Fibroblast of villous mesenchyme (primary cell): ENCODE data around the gene MRRF. TPM values are rescaled to one million over a fixed set of nuclear protein-coding genes. Genes with fewer than 3 reads are reported as not detected.
"Not testable (repeated sequence)": the region's sequence is repeated elsewhere in the genome, so short reads cannot be mapped to it uniquely, and the experiment has no call there.

ENCODE experiments used
- DNase-seq: peaks from one replicate; pipeline ENCODE4 v3.0.0-alpha.2; 2010; ENCODE audit warnings: low read depth
- H3K4me3 ChIP-seq: 2 replicates; pipeline ENCODE4 v1.5.1; 2011; ENCODE audit warnings: low read depth, mild to moderate bottlenecking, low read length
- CTCF ChIP-seq: IDR thresholded peaks from 2 replicates; pipeline ENCODE4 v1.5.1; 2012; ENCODE audit warnings: low read depth, mild to moderate bottlenecking, low read length; ENCODE audit not compliant: insufficient read depth
- total RNA-seq: library from RNA; depleted of rRNA; stranded (reverse); fragments of >200 nt; gene quantifications from 2 replicates; pipeline ENCODE4 v1.2.3, GENCODE V29; 2012

The MRRF gene
- total RNA-seq, 1 donor: 29.4 TPM

GRCh38 chr9:122354536-122355199 lies 90.0 kb downstream of the MRRF start:
- DNase-seq: no peak
- TF ChIP-seq CTCF: no peak
- no peak overlapping the region for H3K4me3 ChIP-seq

- H3K4me3 ChIP-seq: no peak overlapping the region
- no peak for DNase-seq
- TF ChIP-seq CTCF: no peak
Observed at GRCh38 chr9:122355336-122355875, 90.7 kb downstream of the MRRF start.

GRCh38 chr9:122356627-122357026 lies 91.9 kb downstream of the MRRF start:
- H3K4me3 ChIP-seq: no peak overlapping the region
- no peak for DNase-seq

GRCh38 chr9:122360891-122361290 lies 96.2 kb downstream of the MRRF start:
- no peak for DNase-seq
- H3K4me3 ChIP-seq: no peak overlapping the region
- TF ChIP-seq CTCF: no peak

More at GRCh38 chr9:122356627-122357026, 91.9 kb downstream of the MRRF start:
- TF ChIP-seq CTCF: peak; percentile 56

GRCh38 chr9:122363131-122363530 lies 98.4 kb downstream of the MRRF start:
- not testable (repeated sequence) for DNase-seq, H3K4me3 ChIP-seq

GRCh38 chr9:122364117-122364782 lies 99.6 kb downstream of the MRRF start:
- no peak for TF ChIP-seq CTCF
- H3K4me3 ChIP-seq: no peak overlapping the region
- DNase-seq: no peak

- no peak for TF ChIP-seq CTCF
- DNase-seq: no peak
- H3K4me3 ChIP-seq: no peak overlapping the region
Observed at GRCh38 chr9:122364783-122365150, 100.1 kb downstream of the MRRF start.
